Coronary artery (tissue), 2 donors: ENCODE data around the gene BCAS1.

Experiments used
- DNase-seq: peaks from one replicate; pipeline ENCODE4 v3.0.0-alpha.2; 2017; ENCODE audit warnings: low spot score
- H3K27ac ChIP-seq, 2 donors: fragments of 200-600 bp; sonication (generic); one replicate each; pipeline ENCODE4 v1.5.1; 2016 to 2019
- H3K4me3 ChIP-seq: fragments of 200-600 bp; sonication (generic); 2 replicates; pipeline ENCODE4 v1.5.1; 2016; ENCODE audit warnings: mild to moderate bottlenecking, moderate library complexity
- CTCF ChIP-seq: fragments of 200-600 bp; sonication (generic); IDR thresholded peaks from one replicate; pipeline ENCODE4 v1.5.1; 2019; ENCODE audit warnings: antibody characterized with exemption

BCAS1 gene

GRCh38 chr20:53993310-53993709 is 77.1 kb downstream of the BCAS1 start:
- no peak for TF ChIP-seq CTCF
- no peak for DNase-seq
- no peak overlapping the region for H3K4me3 ChIP-seq
- H3K27ac ChIP-seq, result no peak overlapping the region

GRCh38 chr20:53990768-53991450 is 79.5 kb downstream of the BCAS1 start:
- no peak for TF ChIP-seq CTCF
- Histone ChIP-seq H3K27ac (no peak overlapping the region), H3K4me3 (no peak overlapping the region)
- no peak for DNase-seq

- no peak for TF ChIP-seq CTCF
- no peak for DNase-seq
- no peak overlapping the region for H3K27ac ChIP-seq
These were observed 80.4 kb downstream of the BCAS1 start for GRCh38 chr20:53990003-53990402.

GRCh38 chr20:53989401-53989800 is 81.0 kb downstream of the BCAS1 start:
- DNase-seq, result no peak
- H3K27ac ChIP-seq, result no peak overlapping the region
- no peak overlapping the region for H3K4me3 ChIP-seq
- TF ChIP-seq CTCF, result no peak

More at GRCh38 chr20:53990003-53990402, 80.4 kb downstream of the BCAS1 start:
- H3K4me3 ChIP-seq, result no peak overlapping the region

GRCh38 chr20:53986037-53986650 is 84.2 kb downstream of the BCAS1 start:
- no peak overlapping the region for H3K27ac ChIP-seq
- TF ChIP-seq CTCF, result no peak

GRCh38 chr20:53985150-53985518 is 85.3 kb downstream of the BCAS1 start:
- DNase-seq, result no peak
- Histone ChIP-seq H3K4me3 (no peak overlapping the region), H3K27ac (no peak overlapping the region)
- TF ChIP-seq CTCF, result no peak

More at GRCh38 chr20:53986037-53986650, 84.2 kb downstream of the BCAS1 start:
- H3K4me3 ChIP-seq, result no peak overlapping the region
- no peak for DNase-seq
